DMS153 treated with DMSO at 0.1 percent for 48 hours (cell line): ENCODE measurements around the gene OR2F1.

Experiments
- DNase-seq: peaks from one replicate; lab custom pipeline; 2025; ENCODE audit not compliant: unreplicated experiment; lab: John Stamatoyannopoulos, UW

The OR2F1 gene

DNA sequence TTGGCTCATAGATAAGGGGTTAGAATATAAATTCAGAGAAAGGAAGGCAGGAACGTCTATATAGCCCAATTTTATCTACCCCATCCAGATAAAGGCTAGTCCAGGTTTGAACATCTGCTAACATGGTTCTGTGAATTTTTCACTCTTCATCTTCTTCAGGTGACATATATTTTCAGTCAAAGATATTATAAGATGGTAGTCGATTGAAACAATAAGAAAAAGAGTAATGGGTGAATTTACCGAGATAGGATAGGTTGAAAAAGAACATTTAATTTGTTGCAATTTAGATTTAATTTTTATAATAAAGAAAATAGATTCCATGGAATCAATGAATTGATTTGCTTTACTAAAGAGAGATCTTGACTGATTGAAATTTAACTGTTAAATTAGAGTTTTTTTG is at the start of gene OR2F1:
OR2F1 (plus strand) TSS at position 301 of the 400 bp plus-strand sequence. CDS start 5,127 bp downstream, outside the sequence.
- DNase-seq: no peak

- DNase-seq: no peak
These were observed 49.1 kb upstream of the OR2F1 start for GRCh38 chr7:143905509-143905908.

GRCh38 chr7:143906151-143906550 is 48.5 kb upstream of the OR2F1 start:
- no peak for DNase-seq

DNA sequence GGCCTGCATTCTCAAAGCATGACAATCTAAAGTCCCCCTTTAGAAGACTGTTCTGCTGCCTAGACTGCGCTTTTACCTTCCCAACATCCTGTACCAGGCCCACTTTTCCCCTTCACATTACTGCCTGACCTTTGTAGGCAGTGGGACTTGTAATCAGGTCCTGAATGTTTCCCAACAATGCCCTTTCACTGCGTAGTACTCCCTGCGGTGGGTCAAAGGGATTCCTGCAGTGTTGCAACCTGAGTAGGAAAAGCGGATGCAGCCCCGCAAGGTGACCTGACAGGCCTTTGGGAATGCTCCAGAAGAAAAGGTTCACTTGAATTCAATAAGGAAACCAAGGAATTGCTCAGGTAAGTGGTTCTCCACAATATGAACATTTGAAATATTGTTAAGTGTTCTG is 47.7 kb upstream of the OR2F1 start:
- DNase-seq: no peak

DNA sequence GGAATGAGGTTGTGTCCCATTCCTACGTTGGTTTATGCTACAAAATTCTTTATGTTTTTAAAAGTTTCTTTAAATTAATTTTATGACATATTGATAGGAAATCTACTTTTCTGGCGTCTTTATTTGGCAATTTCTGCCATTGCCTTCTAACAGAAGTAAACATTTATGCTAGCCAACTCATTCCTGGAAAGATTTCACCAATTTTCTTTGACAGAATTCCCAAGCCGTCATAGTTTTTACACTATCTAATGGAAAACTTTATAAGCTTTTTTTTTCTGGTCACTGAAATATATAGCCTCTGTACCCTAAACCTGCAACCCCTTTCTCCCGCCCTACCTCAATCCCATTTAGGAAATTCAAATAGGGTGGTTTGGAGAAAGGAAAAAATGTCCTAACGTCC is 46.5 kb upstream of the OR2F1 start:
- DNase-seq: no peak

DNA sequence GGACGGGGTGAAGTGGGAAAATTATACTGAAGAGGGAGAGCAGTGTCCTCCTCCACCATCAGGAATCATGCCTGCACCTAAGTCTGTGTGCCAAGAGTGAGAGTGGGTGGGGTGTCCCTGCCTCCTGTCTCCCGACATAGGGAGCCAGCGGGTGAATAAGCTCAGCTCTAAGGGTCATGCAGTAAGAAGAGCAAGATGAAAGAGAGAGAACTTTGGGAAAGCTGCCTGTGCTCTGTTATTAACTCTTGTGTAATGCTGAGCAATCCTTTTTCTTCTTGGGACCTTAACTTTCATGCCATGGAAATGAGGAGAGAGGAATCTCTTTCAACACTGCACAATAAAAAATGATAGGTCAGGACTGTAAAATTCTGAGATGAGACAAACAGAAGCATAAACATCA is 44.8 kb upstream of the OR2F1 start:
- DNase-seq: no peak

DNA sequence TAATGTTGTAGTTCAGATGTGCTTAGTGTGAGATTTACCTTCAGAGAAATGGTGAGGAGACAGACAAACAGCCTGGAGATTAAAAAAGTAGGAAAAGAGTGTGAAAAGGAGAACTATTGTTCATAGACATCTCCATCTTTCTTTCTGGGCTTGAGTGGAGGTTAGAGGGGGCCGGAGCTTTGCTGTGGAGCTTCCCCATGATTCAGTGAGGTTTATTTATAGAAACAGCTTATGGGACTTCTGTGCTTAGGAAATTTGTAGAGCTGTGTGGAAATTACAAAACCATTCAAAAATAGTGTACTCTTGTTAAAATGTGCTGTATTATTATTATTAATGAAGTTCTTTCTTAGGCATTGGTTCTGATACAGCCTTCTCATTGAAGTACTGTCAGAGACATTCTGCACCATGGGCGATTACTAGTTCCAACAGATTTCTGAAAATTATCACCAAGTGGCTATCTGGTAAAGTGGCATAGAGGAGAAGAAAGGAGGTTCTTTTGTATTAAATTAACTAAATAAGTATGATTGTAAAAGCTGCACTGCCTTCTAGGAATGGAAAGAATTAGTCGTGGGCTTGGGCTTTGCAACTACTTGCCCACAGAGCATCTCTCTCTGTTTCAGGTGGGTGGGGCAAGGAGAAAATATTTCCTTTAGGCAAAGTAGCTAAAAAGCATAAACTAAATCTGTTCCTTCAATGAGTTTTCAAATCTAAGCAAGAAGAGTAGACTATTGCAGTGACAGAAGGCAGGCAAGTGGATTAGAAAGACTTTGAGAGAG is 44.0 kb upstream of the OR2F1 start:
- no peak for DNase-seq

DNA sequence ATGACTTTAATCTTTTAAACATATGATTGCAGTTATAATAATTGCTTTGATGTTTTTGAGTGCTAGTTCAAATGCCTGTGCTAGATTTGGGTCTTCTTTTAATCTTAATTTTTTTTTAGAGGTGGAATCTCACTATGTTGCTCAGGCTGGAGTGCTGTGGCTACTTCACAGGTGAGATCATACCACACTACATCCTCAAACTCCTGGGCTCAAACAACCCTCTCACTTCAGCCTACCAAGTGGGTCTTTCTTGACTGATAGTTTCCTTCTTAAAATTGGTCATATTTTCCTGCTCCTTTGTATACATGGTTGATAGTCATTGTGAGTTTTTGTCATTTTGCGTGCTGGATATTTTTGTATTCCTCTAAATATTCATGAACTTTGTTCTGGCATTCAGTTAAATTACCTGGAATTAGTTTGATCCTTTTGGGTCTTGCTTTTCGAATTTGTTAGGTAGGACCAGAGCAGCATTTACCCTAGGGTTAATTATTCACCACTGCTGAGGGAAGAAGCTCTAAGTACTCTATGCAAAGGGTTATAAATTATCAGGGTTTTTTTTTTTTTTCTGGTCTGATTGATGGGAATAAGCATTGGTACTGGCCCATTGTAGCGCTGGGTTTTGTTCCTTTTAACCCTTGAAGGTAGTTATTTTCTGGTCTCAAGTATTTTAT is 40.6 kb upstream of the OR2F1 start:
- DNase-seq: no peak

- DNase-seq: no peak
These were observed 39.5 kb upstream of the OR2F1 start for GRCh38 chr7:143914938-143915652.

GRCh38 chr7:143924851-143925250 is 29.8 kb upstream of the OR2F1 start:
- DNase-seq: no peak

DNA sequence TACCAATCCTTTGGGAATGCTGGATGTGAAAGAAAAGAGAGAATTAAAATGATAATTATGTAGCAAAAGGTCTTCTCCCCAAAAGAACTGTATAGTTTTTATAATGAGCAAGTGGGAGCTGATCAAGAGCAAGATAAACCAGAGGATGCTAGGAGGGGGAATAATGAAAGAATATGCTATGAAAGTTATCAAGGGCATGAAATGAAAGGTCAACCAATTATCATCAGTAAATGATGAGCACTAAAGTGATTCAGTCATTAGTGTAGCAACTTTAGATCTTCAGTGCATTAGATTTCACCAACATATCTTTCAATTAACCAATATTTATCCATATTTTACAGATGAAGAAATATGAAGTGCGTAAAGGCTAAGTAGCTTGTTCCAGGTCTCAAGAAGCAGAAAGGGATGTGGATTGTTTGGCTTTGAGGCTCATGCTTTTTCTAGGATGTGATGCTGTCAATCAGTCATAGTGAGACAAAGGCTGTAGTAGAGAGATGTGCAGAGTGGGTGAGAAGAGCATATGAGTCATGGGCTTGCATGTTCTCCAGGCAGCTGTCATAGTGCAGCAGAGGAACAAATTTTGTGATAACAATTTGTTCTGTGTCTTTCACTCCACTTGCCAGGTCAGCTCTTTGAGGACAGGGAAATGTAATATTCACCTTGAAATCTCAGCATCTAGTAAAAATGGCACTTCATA is 25.3 kb upstream of the OR2F1 start:
- no peak for DNase-seq

- DNase-seq: no peak
These were observed 22.9 kb upstream of the OR2F1 start for GRCh38 chr7:143931739-143932138.

DNA sequence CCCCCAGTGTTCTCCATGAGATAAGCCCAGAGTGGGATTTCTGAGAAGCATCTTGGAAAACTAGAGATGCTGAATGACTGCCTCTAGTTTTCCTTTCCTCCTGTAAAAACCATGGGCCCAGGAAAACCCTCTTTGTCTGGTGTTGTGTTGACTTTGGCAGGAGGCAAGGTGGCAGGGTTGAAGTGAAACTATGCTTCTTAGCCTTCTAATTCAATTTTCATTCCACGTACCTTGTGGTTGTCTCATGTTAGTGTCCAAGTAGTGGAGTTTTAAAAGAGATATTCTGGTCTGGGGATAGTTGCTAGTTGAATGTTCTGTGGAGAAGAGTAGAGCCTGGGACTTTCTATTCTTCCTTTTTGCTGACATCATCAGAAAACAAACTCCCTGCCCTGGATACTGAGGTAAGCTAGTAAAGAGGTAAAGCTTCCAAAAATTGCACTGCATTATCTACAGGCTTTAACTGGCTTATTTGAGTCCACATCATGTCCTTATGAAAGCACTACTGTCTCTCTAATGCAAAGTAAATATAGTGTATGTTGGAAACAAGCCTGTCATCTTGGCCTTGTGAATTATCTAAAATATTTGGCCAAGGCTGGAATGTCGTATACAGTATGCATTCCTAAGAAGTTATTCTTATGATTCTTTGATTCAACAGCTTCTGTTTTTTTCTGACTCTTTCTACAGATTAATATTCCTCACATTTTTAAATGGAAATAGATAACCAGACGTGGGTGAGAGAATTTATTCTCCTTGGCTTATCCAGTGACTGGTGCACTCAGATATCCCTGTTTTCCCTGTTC is 19.9 kb upstream of the OR2F1 start, which contains the start of gene OR2F2:
OR2F2 (plus strand) TSS at position 708 of the 800 bp plus-strand sequence; CDS start at position 708, 0 bp downstream.
- no peak for DNase-seq

GRCh38 chr7:143936087-143937009 is 18.3 kb upstream of the OR2F1 start:
- no peak for DNase-seq

DNA sequence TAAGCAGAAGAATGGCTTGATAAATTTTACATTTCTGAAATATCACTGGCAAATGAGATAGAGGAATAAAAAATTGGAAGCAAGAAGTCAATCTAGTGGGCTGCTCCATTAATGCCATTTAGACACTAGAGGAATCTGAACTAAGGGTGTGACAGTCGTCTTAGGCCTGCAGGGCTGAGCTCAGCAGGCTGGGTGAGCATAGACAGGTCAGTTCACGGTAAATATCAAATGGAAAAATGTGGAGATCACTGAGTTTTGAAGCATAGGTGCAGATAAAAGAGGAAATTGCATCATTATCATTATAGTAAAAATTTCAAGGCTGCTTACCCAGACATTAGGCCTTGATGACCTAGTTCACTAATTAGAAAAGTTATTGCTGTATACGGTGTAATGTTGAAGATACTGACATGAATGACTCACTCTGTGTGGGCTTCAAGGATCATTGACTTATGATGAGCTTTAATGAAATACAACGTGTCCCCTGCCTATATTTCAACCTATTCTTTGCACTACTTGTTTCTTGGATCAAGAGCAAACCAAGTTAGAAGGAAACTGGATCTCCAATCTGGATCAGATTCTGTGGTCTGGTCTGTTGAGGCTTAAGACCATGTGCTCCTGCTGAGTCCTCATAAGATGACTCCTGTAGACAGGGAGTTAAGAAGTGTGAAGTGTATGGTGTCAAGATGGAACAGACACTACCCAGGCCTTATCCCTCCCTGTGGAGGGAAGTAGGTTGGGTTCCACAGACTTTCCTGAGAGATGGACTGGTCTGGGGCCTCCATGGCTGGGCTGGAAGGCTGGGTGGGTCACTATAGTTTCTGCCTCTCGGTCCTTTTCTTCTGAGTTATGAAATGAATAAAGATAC is 16.0 kb upstream of the OR2F1 start:
- DNase-seq: no peak

- DNase-seq: no peak
These were observed 9.2 kb upstream of the OR2F1 start for GRCh38 chr7:143945423-143945822.

DNA sequence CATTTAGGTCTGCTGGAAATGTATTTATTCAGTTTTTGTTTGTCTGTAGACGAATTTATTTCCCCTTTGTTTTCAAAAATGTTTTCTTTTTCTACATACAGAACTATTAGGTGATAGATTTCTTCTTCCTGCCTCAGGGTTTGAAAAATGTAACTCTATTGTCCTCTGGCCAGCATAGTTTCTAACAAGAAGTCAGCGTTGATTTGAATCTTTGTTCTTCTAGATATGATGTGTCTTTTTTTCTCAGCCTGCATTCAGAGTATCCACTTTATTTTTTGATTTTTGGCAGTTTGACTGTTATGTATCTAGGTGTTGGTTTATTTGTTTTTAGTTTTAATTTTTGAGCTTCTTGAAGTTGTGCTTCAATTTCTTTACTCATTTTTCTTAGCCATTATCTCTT is 7.5 kb upstream of the OR2F1 start:
- no peak for DNase-seq

DNA sequence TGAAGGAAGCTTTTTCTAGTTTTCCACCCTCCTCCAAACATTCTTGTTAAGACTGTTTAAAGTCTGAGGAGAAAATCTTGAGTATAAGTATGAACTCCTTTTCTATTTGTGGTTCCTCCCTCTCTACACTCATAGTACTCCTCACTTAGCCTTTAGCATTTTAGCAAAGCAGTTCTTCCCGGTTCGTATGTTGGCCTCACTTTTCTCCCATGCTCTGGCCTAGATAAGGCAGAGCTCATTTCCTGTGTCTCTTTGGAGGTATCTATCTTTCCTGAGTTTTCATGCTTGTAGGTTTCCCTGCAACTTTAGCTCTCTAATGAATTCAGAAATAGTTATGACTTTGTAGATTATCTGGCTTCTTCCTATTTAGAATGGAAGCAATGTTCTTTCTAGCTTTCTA is 5.9 kb upstream of the OR2F1 start:
- DNase-seq: no peak
